HCT116 (cell line): ENCODE data around the gene DOCK9. TPM values are rescaled to one million over a fixed set of nuclear protein-coding genes. Genes with fewer than 3 reads are reported as not detected.

Experiments used
- ATAC-seq: fragments of 200-7000 bp; cut with Tn5 transposase; 2 replicates; pipeline ENCODE4 v1.9.1; 2020; ENCODE audit warnings: mild to moderate bottlenecking, moderate library complexity
- BruUV-seq: library from RNA; stranded (reverse); fragments of 400-500 nt; replicated peaks from 2 replicates; lab custom pipeline; 2021; lab: Mats Ljungman, UMichigan
- CTCF ChIA-PET: fragments of 300-600 bp; sonication (Branson Sonifier 250); formaldehyde crosslinking; loops from one replicate; lab custom pipeline; 2021; ENCODE audit warnings: antibody characterized with exemption; lab: Charles Lee
- POLR2A ChIA-PET: fragments of 300-600, 350-600 bp; sonication (Branson Sonifier 250); formaldehyde crosslinking; loops from one replicate; lab custom pipeline; 2021; ENCODE audit warnings: antibody characterized with exemption; lab: Charles Lee
- RAD21 ChIA-PET, 2 experiments: fragments of 300-600 bp; sonication (Branson Sonifier 250); formaldehyde crosslinking; loops; one replicate each; lab custom pipeline; 2023; ENCODE audit warnings: low total read pairs in 2 of 2; ENCODE audit not compliant: uncharacterized antibody in 2 of 2, unreplicated experiment in 2 of 2, low non-redundant PET in 1 of 2; lab: Charles Lee
- DNase-seq: peaks from one replicate; pipeline ENCODE4 v3.0.0-alpha.2; 2010; ENCODE audit warnings: low read depth, low spot score
- H2AFZ ChIP-seq: fragments of 200-600 bp; shearing (Covaris generic), sonication (generic); 2 replicates; pipeline ENCODE4 v1.6.1; 2017; ENCODE audit warnings: low read depth, mixed run types, mixed read lengths, antibody characterized with exemption, low read length; ENCODE audit not compliant: poor library complexity, severe bottlenecking
- H3K27ac ChIP-seq: 2 replicates; pipeline ENCODE4 v1.5.1; 2012; ENCODE audit warnings: low read depth, low read length
- H3K27me3 ChIP-seq: fragments of 200-600 bp; sonication (generic); 2 replicates; pipeline ENCODE4 v1.6.1; 2016; ENCODE audit warnings: mixed run types, low read length, mixed read lengths; ENCODE audit not compliant: insufficient read depth
- H3K36me3 ChIP-seq, 2 experiments: fragments of 200-500 bp in 1 of 2; fragments of 200-600 bp in 1 of 2; sonication (Bioruptor generic) in 1 of 2; sonication (generic) in 1 of 2; 2 replicates each; pipeline versions ENCODE4 v1.5.1 to v1.6.1; 2014 to 2016; ENCODE audit warnings: low read length in 2 of 2, inconsistent platforms in 1 of 2, mixed read lengths in 1 of 2, mixed run types in 1 of 2; ENCODE audit not compliant: insufficient read depth in 2 of 2, control insufficient read depth in 1 of 2
- H3K4me1 ChIP-seq, 2 experiments: fragments of 200-600 bp in 1 of 2; sonication (generic) in 1 of 2; 2 replicates each; pipeline versions ENCODE4 v1.5.1 to v1.6.1; 2012 to 2017; ENCODE audit warnings: low read length in 2 of 2, inconsistent platforms in 1 of 2, mild to moderate bottlenecking in 1 of 2, mixed read lengths in 1 of 2, mixed run types in 1 of 2, moderate library complexity in 1 of 2; ENCODE audit not compliant: insufficient read depth in 2 of 2, control insufficient read depth in 1 of 2
- H3K4me2 ChIP-seq: fragments of 200-600 bp; sonication (generic); 2 replicates; pipeline ENCODE4 v1.6.1; 2017; ENCODE audit warnings: mixed run types, low read length, mixed read lengths
- H3K4me3 ChIP-seq, 2 experiments: fragments of 200-600 bp in 1 of 2; sonication (generic) in 1 of 2; replicated peaks in 1 of 2; 2 replicates each; pipeline ENCODE4 v1.5.1; 2011 to 2016; ENCODE audit warnings: low read length in 2 of 2, control low read depth in 1 of 2, low read depth in 1 of 2, mild to moderate bottlenecking in 1 of 2, mixed read lengths in 1 of 2, mixed run types in 1 of 2
- H3K79me2 ChIP-seq: fragments of 200-600 bp; sonication (generic); 2 replicates; pipeline ENCODE4 v1.6.1; 2017; ENCODE audit warnings: mild to moderate bottlenecking, mixed run types, low read length, moderate library complexity, mixed read lengths; ENCODE audit not compliant: insufficient read depth
- H3K9ac ChIP-seq: fragments of 200-600 bp; sonication (generic); 2 replicates; pipeline ENCODE4 v1.6.1; 2016; ENCODE audit warnings: low read length, mixed read lengths
- H3K9me2 ChIP-seq: fragments of 200-600 bp; sonication (generic), shearing (Covaris generic); 2 replicates; pipeline ENCODE4 v1.6.1; 2017; ENCODE audit warnings: mixed run types, mild to moderate bottlenecking, moderate library complexity; ENCODE audit not compliant: insufficient read depth
- H3K9me3 ChIP-seq, 2 experiments: fragments of 200-500 bp in 1 of 2; fragments of 200-600 bp in 1 of 2; sonication (Bioruptor generic) in 1 of 2; sonication (generic) in 1 of 2; 2 replicates each; pipeline ENCODE4 v1.6.1; 2014 to 2017; ENCODE audit warnings: low read length in 2 of 2, mixed read lengths in 2 of 2, inconsistent platforms in 1 of 2, low read depth in 1 of 2, mild to moderate bottlenecking in 1 of 2, mixed run types in 1 of 2, moderate library complexity in 1 of 2; ENCODE audit not compliant: control insufficient read depth in 1 of 2, insufficient read depth in 1 of 2
- H4K20me1 ChIP-seq: fragments of 200-600 bp; sonication (generic), shearing (Covaris generic); 2 replicates; pipeline ENCODE4 v1.6.1; 2017; ENCODE audit warnings: mixed run types, mild to moderate bottlenecking, moderate library complexity; ENCODE audit not compliant: insufficient read depth
- ATF3 ChIP-seq: IDR thresholded peaks from 2 replicates; pipeline ENCODE4 v1.6.1; 2012
- CBX3 ChIP-seq: IDR thresholded peaks from 2 replicates; pipeline ENCODE4 v1.6.1; 2012; ENCODE audit warnings: low read depth
- CEBPB ChIP-seq: IDR thresholded peaks from 2 replicates; pipeline ENCODE4 v1.6.1; 2012; ENCODE audit warnings: low read depth
- ELF1 ChIP-seq: IDR thresholded peaks from 2 replicates; pipeline ENCODE4 v1.6.1; 2012; ENCODE audit warnings: low read depth, borderline replicate concordance
- EZH2phosphoT487 ChIP-seq: fragments of 200-600 bp; IDR thresholded peaks from 2 replicates; pipeline ENCODE4 v1.6.1; 2018; ENCODE audit warnings: antibody characterized with exemption, borderline replicate concordance
- FOSL1 ChIP-seq: IDR thresholded peaks from 2 replicates; pipeline ENCODE4 v1.6.1; 2012; ENCODE audit warnings: low read depth
- JUND ChIP-seq: IDR thresholded peaks from 2 replicates; pipeline ENCODE4 v1.6.1; 2012
- POLR2A ChIP-seq: IDR thresholded peaks from 2 replicates; pipeline ENCODE4 v1.7.0; 2011; ENCODE audit warnings: borderline replicate concordance; ENCODE audit not compliant: insufficient read depth, insufficient read length; ENCODE audit errors: extremely low read depth
- POLR2AphosphoS5 ChIP-seq: IDR thresholded peaks from 2 replicates; pipeline ENCODE4 v1.6.1; 2011; ENCODE audit warnings: mild to moderate bottlenecking, low read depth, low read length, moderate library complexity
- RAD21 ChIP-seq: IDR thresholded peaks from 2 replicates; pipeline ENCODE4 v1.6.1; 2012; ENCODE audit warnings: low read depth, mild to moderate bottlenecking
- REST ChIP-seq: IDR thresholded peaks from 2 replicates; pipeline ENCODE4 v1.6.1; 2012; ENCODE audit warnings: low read depth
- SIN3A ChIP-seq: IDR thresholded peaks from 2 replicates; pipeline ENCODE4 v1.6.1; 2012; ENCODE audit warnings: low read depth
- SP1 ChIP-seq: IDR thresholded peaks from 2 replicates; pipeline ENCODE4 v1.6.1; 2012; ENCODE audit warnings: low read depth
- ZBTB33 ChIP-seq: IDR thresholded peaks from 2 replicates; pipeline ENCODE4 v1.6.1; 2011; ENCODE audit warnings: mild to moderate bottlenecking, low read length, moderate library complexity; ENCODE audit not compliant: insufficient replicate concordance; ENCODE audit errors: extremely low read depth
- ZNF274 ChIP-seq: fragments of 200-500 bp; sonication (Bioruptor generic); IDR thresholded peaks from 2 replicates; pipeline ENCODE4 v1.6.1; 2014; ENCODE audit warnings: mild to moderate bottlenecking, low read depth, low read length, inconsistent platforms
- intact Hi-C: fragments of 100-400 bp; cut with micrococcal nuclease; formaldehyde crosslinking; loops from 2 replicates; pipeline ENCODE4 v1.10.0; 2022
- total RNA-seq: library from RNA; stranded (reverse); gene quantifications from one replicate; pipeline ENCODE4 v1.2.1, GENCODE V29; 2021; ENCODE audit not compliant: unreplicated experiment

Gene DOCK9
- total RNA-seq, 1 experiment from 2014 or later: 58.8 TPM

GRCh38 chr13:98854448-98854847 lies 123.4 kb downstream of the DOCK9 start:
- Histone ChIP-seq H3K4me2 (no peak overlapping the region), H3K4me3 (no peak overlapping the region), H4K20me1 (no peaks in the 10 kb centered on the region), H3K9ac (no peak overlapping the region), H3K27ac (no peak overlapping the region), H3K36me3 (peaks cover 3 to 8% of the 10 kb centered on the region in 2 experiments; a peak in 2 of 4 replicates), H3K4me1 (no peaks in the 10 kb centered on the region), H3K79me2 (no peaks in the 10 kb centered on the region), H3K9me2 (no peaks in the 10 kb centered on the region), H2AFZ (no peak overlapping the region), H3K9me3 (no peaks in the 10 kb centered on the region), H3K27me3 (no peaks in the 10 kb centered on the region)
- POLR2A ChIA-PET: no interaction called here
- DNase-seq: no peak
- TF ChIP-seq RAD21 (no peak), REST (no peak), ZNF274 (no peak), JUND (no peak), EZH2phosphoT487 (no peak), CEBPB (no peak), ZBTB33 (no peak), ELF1 (no peak), POLR2AphosphoS5 (no peak), CBX3 (no peak), POLR2A (no peak), FOSL1 (no peak), SP1 (no peak), ATF3 (no peak), SIN3A (no peak)
- RAD21 ChIA-PET: no interaction called here
- CTCF ChIA-PET: no interaction called here
- intact Hi-C loops: no loop called here
- no peak for ATAC-seq
- no TSS peak for BruUV-seq
